ENCODE data around the gene NUP50.

The NUP50 gene

DNA sequence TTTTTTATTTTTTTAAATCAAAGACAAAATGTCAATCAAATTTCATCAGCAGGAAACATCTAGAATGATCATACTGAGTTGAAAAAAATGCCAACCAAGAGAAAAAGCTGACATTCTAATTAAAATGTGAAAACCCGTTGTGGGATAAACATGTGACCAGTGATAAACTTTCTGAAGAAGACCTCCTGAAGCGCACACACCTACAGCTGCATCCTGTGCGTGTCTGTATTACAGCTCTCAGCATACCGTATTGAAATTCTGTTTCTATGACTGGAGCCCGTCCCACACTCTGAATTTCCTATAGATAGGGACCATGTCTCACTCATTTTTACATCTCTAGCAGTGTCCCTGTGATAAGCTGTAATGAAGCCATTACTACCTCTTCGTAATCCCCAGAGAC lies 12.2 kb upstream of the NUP50 start:
- Histone ChIP-seq H3K79me1 (replicated peaks; ENCODE audit: low read length, poor library complexity, severe bottlenecking) (peaks cover 30% of the 10 kb centered on the region), H2AK5ac (ENCODE audit: low read length, severe bottlenecking) (no peak overlapping the region), H2BK12ac (ENCODE audit: low read length in 2 of 2) (no peak overlapping the region), H3K23ac (ENCODE audit: low read length in 2 of 2) (no peak overlapping the region), H3K4ac (ENCODE audit: low read depth in 1 of 2, low read length in 2 of 2) (no peak overlapping the region), H4K8ac (ENCODE audit: low read length) (no peak overlapping the region), H3K14ac (ENCODE audit: low read length in 2 of 2) (no peak overlapping the region), H2BK5ac (ENCODE audit: low read depth, low read length, poor library complexity, severe bottlenecking) (no peak overlapping the region), H2BK15ac (ENCODE audit: low read depth, poor library complexity, severe bottlenecking) (no peak overlapping the region), H3K27me3 (ENCODE audit: control insufficient read depth in 1 of 2, insufficient read depth in 1 of 2, low read length in 2 of 2) (no peaks in the 10 kb centered on the region), H3K9ac (ENCODE audit: low read length) (no peak overlapping the region), H3K4me2 (ENCODE audit: low read length, poor library complexity, severe bottlenecking) (no peak overlapping the region), H3K4me1 (ENCODE audit: control insufficient read depth, insufficient read depth, low read depth, low read length) (no peaks in the 10 kb centered on the region), H3K36me3 (ENCODE audit: control insufficient read depth in 1 of 2, insufficient read depth in 2 of 2, low read depth in 1 of 2, low read length in 2 of 2) (peaks cover under 1 to 32% of the 10 kb centered on the region in 2 experiments), H3K18ac (ENCODE audit: low read depth in 1 of 2, low read length in 2 of 2) (no peak overlapping the region), H2AFZ (ENCODE audit: low read depth, low read length) (no peak overlapping the region), H4K91ac (ENCODE audit: low read length) (no peak overlapping the region), H3K27ac (ENCODE audit: low read length, poor library complexity, severe bottlenecking) (no peak overlapping the region), H3K9me3 (ENCODE audit: control insufficient read depth, low read length) (no peaks in the 10 kb centered on the region), H2BK120ac (ENCODE audit: low read depth, low read length) (no peak overlapping the region), H3K4me3 (ENCODE audit: insufficient read depth in 1 of 2, low read depth in 1 of 2, low read length in 2 of 2) (no peak overlapping the region)
- 97% methylated on average over 6 of the region's 6 CpGs for WGBS
- no peak for DNase-seq

DNA sequence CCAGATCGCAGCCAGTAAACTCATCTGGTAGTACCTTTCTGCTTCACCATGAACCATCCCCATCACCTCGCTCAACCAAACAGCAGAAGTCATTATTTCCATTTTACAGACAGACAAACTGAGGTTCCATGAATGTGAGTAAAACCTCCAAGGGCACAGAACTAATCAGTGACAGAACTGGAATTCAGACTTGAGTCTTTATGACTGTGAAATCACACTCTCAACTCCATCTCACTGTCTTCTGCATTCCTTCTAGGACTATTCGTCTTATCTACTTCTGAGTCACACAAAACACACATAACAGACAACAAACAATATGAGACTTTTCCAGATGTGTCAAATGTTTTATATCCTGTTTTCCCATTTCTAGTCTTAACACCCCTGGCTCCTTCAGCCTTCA lies 9.3 kb upstream of the NUP50 start:
- WGBS, result 69% methylated on average over 3 of the region's 3 CpGs
- no peak overlapping the region for H3K23ac ChIP-seq (ENCODE audit: low read length in 2 of 2)
- peaks cover 11 to 36% of the 10 kb centered on the region in 2 experiments for H3K36me3 ChIP-seq (ENCODE audit: control insufficient read depth in 1 of 2, insufficient read depth in 2 of 2, low read depth in 1 of 2, low read length in 2 of 2)
- no peak overlapping the region for H2BK5ac ChIP-seq (ENCODE audit: low read depth, low read length, poor library complexity, severe bottlenecking)
- no peaks in the 10 kb centered on the region for H3K27me3 ChIP-seq (ENCODE audit: control insufficient read depth in 1 of 2, insufficient read depth in 1 of 2, low read length in 2 of 2)
- H4K91ac ChIP-seq (ENCODE audit: low read length), result no peak overlapping the region
- H3K4ac ChIP-seq (ENCODE audit: low read depth in 1 of 2, low read length in 2 of 2), result no peak overlapping the region
- H2BK120ac ChIP-seq (ENCODE audit: low read depth, low read length), result no peak overlapping the region
- DNase-seq, result peak; percentile 86
- peak overlapping the region in 1 of 2 experiments; percentile 21 for H3K18ac ChIP-seq (ENCODE audit: low read depth in 1 of 2, low read length in 2 of 2)
- peaks cover 4% of the 10 kb centered on the region for H3K4me1 ChIP-seq (ENCODE audit: control insufficient read depth, insufficient read depth, low read depth, low read length)
- H3K14ac ChIP-seq (ENCODE audit: low read length in 2 of 2), result no peak overlapping the region
- no peak overlapping the region for H3K4me3 ChIP-seq (ENCODE audit: insufficient read depth in 1 of 2, low read depth in 1 of 2, low read length in 2 of 2)
- no peak overlapping the region for H3K9ac ChIP-seq (ENCODE audit: low read length)
- no peak overlapping the region for H3K4me2 ChIP-seq (ENCODE audit: low read length, poor library complexity, severe bottlenecking)
- no peaks in the 10 kb centered on the region for H3K9me3 ChIP-seq (ENCODE audit: control insufficient read depth, low read length)
- H3K79me1 ChIP-seq (replicated peaks; ENCODE audit: low read length, poor library complexity, severe bottlenecking), result peaks cover 45% of the 10 kb centered on the region
- H2AK5ac ChIP-seq (ENCODE audit: low read length, severe bottlenecking), result no peak overlapping the region
- no peak overlapping the region for H3K27ac ChIP-seq (ENCODE audit: low read length, poor library complexity, severe bottlenecking)
- H4K8ac ChIP-seq (ENCODE audit: low read length), result no peak overlapping the region
- H2BK12ac ChIP-seq (ENCODE audit: low read length in 2 of 2), result no peak overlapping the region
- no peak overlapping the region for H2AFZ ChIP-seq (ENCODE audit: low read depth, low read length)
- no peak overlapping the region for H2BK15ac ChIP-seq (ENCODE audit: low read depth, poor library complexity, severe bottlenecking)

DNA sequence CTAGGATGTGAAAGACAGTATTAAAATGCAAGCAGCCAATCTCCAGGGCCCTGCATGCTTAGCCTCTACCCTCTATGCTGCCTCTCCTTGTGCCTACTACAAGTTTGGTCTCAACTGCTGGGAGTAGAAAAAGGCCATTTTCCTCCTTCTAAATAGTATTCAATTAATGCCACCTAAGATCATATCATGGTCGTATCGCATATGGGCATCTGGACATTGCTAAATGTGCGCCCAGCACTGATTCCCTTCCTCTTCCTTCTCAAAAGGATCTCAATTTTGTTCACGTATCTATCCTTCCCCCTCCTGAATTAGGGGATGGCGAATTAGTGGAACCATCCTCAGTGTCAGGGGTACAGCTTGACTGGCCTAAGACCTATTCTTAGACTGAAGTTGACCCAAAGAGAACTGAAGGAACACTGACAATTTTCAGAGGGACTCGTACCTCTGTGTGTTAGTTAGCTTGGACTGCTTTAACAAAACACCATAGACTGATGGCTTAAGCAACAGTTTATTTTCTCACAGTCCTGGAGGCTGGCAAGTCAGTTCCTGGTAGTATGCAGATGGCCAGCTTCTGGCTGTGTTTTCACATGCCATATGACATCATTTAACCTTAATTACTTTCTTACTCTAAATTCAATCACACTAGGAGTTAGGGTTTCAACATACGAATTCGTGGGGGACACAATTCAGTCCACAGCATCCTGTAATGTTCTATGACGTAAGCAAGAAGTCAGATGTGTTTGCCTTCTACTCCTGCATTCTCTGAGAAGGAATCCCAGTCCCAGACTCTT lies 8.5 kb upstream of the NUP50 start:
- no peak overlapping the region for H2AK5ac ChIP-seq (ENCODE audit: low read length, severe bottlenecking)
- H3K27me3 ChIP-seq (ENCODE audit: control insufficient read depth in 1 of 2, insufficient read depth in 1 of 2, low read length in 2 of 2), result no peaks in the 10 kb centered on the region
- H3K36me3 ChIP-seq (ENCODE audit: control insufficient read depth in 1 of 2, insufficient read depth in 2 of 2, low read depth in 1 of 2, low read length in 2 of 2), result peaks cover 11 to 36% of the 10 kb centered on the region in 2 experiments
- 90% methylated on average over 9 of the region's 9 CpGs for WGBS
- peak; percentile 94 for DNase-seq
- no peak overlapping the region for H4K8ac ChIP-seq (ENCODE audit: low read length)
- H3K4ac ChIP-seq (ENCODE audit: low read depth in 1 of 2, low read length in 2 of 2), result peak overlapping the region in 1 of 2 experiments; percentile 19
- H4K91ac ChIP-seq (ENCODE audit: low read length), result no peak overlapping the region
- H3K18ac ChIP-seq (ENCODE audit: low read depth in 1 of 2, low read length in 2 of 2), result peak overlapping the region; percentile 32 to 77
- H3K4me1 ChIP-seq (ENCODE audit: control insufficient read depth, insufficient read depth, low read depth, low read length), result peaks cover 4% of the 10 kb centered on the region
- no peak overlapping the region for H3K9ac ChIP-seq (ENCODE audit: low read length)
- H3K27ac ChIP-seq (ENCODE audit: low read length, poor library complexity, severe bottlenecking), result no peak overlapping the region
- H2BK5ac ChIP-seq (ENCODE audit: low read depth, low read length, poor library complexity, severe bottlenecking), result no peak overlapping the region
- no peak overlapping the region for H3K14ac ChIP-seq (ENCODE audit: low read length in 2 of 2)
- H2BK15ac ChIP-seq (ENCODE audit: low read depth, poor library complexity, severe bottlenecking), result no peak overlapping the region
- peak overlapping the region in 1 of 2 experiments; percentile 25 for H3K23ac ChIP-seq (ENCODE audit: low read length in 2 of 2)
- no peak overlapping the region for H2AFZ ChIP-seq (ENCODE audit: low read depth, low read length)
- H3K79me1 ChIP-seq (replicated peaks; ENCODE audit: low read length, poor library complexity, severe bottlenecking), result peaks cover 45% of the 10 kb centered on the region
- H3K9me3 ChIP-seq (ENCODE audit: control insufficient read depth, low read length), result no peaks in the 10 kb centered on the region
- H3K4me2 ChIP-seq (ENCODE audit: low read length, poor library complexity, severe bottlenecking), result no peak overlapping the region
- H2BK120ac ChIP-seq (ENCODE audit: low read depth, low read length), result no peak overlapping the region
- H3K4me3 ChIP-seq (ENCODE audit: insufficient read depth in 1 of 2, low read depth in 1 of 2, low read length in 2 of 2), result no peak overlapping the region
- H2BK12ac ChIP-seq (ENCODE audit: low read length in 2 of 2), result peak overlapping the region in 1 of 2 experiments; percentile 55

GRCh38 chr22:45157907-45158306 lies 5.8 kb upstream of the NUP50 start:
- WGBS, result 45% methylated on average over 2 of the region's 3 CpGs
- no peak for DNase-seq
- Histone ChIP-seq H3K4me2 (ENCODE audit: low read length, poor library complexity, severe bottlenecking) (no peak overlapping the region), H3K4me1 (ENCODE audit: control insufficient read depth, insufficient read depth, low read depth, low read length) (peaks cover 9% of the 10 kb centered on the region), H2BK12ac (ENCODE audit: low read length in 2 of 2) (no peak overlapping the region), H3K23ac (ENCODE audit: low read length in 2 of 2) (no peak overlapping the region), H4K8ac (ENCODE audit: low read length) (no peak overlapping the region), H3K27ac (ENCODE audit: low read length, poor library complexity, severe bottlenecking) (no peak overlapping the region), H3K9ac (ENCODE audit: low read length) (peak overlapping the region; percentile 85), H2AK5ac (ENCODE audit: low read length, severe bottlenecking) (no peak overlapping the region), H3K14ac (ENCODE audit: low read length in 2 of 2) (no peak overlapping the region), H4K91ac (ENCODE audit: low read length) (no peak overlapping the region), H3K79me1 (replicated peaks; ENCODE audit: low read length, poor library complexity, severe bottlenecking) (peaks cover 35% of the 10 kb centered on the region), H3K9me3 (ENCODE audit: control insufficient read depth, low read length) (no peaks in the 10 kb centered on the region), H2BK120ac (ENCODE audit: low read depth, low read length) (no peak overlapping the region), H3K27me3 (ENCODE audit: control insufficient read depth in 1 of 2, insufficient read depth in 1 of 2, low read length in 2 of 2) (no peaks in the 10 kb centered on the region), H3K4me3 (ENCODE audit: insufficient read depth in 1 of 2, low read depth in 1 of 2, low read length in 2 of 2) (no peak overlapping the region), H2AFZ (ENCODE audit: low read depth, low read length) (no peak overlapping the region), H2BK5ac (ENCODE audit: low read depth, low read length, poor library complexity, severe bottlenecking) (no peak overlapping the region), H3K4ac (ENCODE audit: low read depth in 1 of 2, low read length in 2 of 2) (no peak overlapping the region), H2BK15ac (ENCODE audit: low read depth, poor library complexity, severe bottlenecking) (no peak overlapping the region), H3K18ac (ENCODE audit: low read depth in 1 of 2, low read length in 2 of 2) (no peak overlapping the region), H3K36me3 (ENCODE audit: control insufficient read depth in 1 of 2, insufficient read depth in 2 of 2, low read depth in 1 of 2, low read length in 2 of 2) (peaks cover 11 to 22% of the 10 kb centered on the region in 2 experiments)

Data from mesenchymal stem cell (in vitro differentiated cells and primary cell).